Spinal cord (tissue), 10 donors: ENCODE measurements around the gene SLC35E3. TPM values are rescaled to one million over a fixed set of nuclear protein-coding genes. Genes with fewer than 3 reads are reported as not detected.

Experiments
- DNase-seq, 6 donors: peaks; one replicate each; pipeline versions ENCODE4 v3.0.0 to v3.0.0-alpha.2; 2013 to 2015; ENCODE audit warnings: low spot score in 6 of 6, low read depth in 4 of 6
- H3K27ac ChIP-seq: one replicate; pipeline ENCODE4 v1.5.1; 2013; ENCODE audit warnings: low read depth, low read length, control low read depth
- H3K27me3 ChIP-seq: one replicate; pipeline ENCODE4 v1.6.1; 2013; ENCODE audit warnings: low read length; ENCODE audit not compliant: control insufficient read depth, insufficient read depth
- H3K36me3 ChIP-seq: one replicate; pipeline ENCODE4 v1.6.1; 2013; ENCODE audit warnings: low read length; ENCODE audit not compliant: control insufficient read depth, insufficient read depth
- H3K4me1 ChIP-seq: one replicate; pipeline ENCODE4 v1.6.1; 2013; ENCODE audit warnings: low read length; ENCODE audit not compliant: control insufficient read depth, insufficient read depth
- H3K4me3 ChIP-seq: one replicate; pipeline ENCODE4 v1.5.1; 2013; ENCODE audit warnings: low read depth, low read length, control low read depth
- H3K9me3 ChIP-seq: one replicate; pipeline ENCODE4 v1.6.1; 2013; ENCODE audit warnings: low read length; ENCODE audit not compliant: control insufficient read depth, insufficient read depth
- WGBS: methylation state at CpG from one replicate; pipeline ENCODE4 v1.1.5; 2013; ENCODE audit warnings: missing lambda C conversion rate; ENCODE audit not compliant: insufficient coverage; 5-methylcytosine and 5-hydroxymethylcytosine counted together
- polyA plus RNA-seq, 2 donors: library from polyadenylated mRNA; unstranded; fragments of 120-200 nt; gene quantifications; one replicate each; pipeline ENCODE4 v1.2.1, GENCODE V29; 2013; ENCODE audit not compliant: insufficient read length in 2 of 2
- total RNA-seq, 2 donors: library from RNA; depleted of rRNA in 1 of 2; stranded (reverse); fragments of 120-200 nt in 1 of 2; fragments of >200 nt in 1 of 2; gene quantifications; one replicate each; pipeline versions ENCODE4 v1.2.3 to v1.2.4, GENCODE V29; 2013 to 2014
- donor health status: healthy.

The SLC35E3 gene
- total and polyA plus RNA-seq, 4 donors, result 7.3 to 26.7 (median 16.8) TPM

GRCh38 chr12:68780731-68781130, 34.8 kb downstream of the SLC35E3 start:
- Histone ChIP-seq H3K4me3 (no peak overlapping the region), H3K4me1 (no peaks in the 10 kb centered on the region), H3K9me3 (no peaks in the 10 kb centered on the region), H3K27me3 (no peaks in the 10 kb centered on the region), H3K27ac (no peak overlapping the region), H3K36me3 (no peaks in the 10 kb centered on the region)
- DNase-seq, result peak in 4 of 6 donors; percentile 1 to 32 (median 4)
- 88% methylated on average over 6 of the region's 6 CpGs for WGBS

DNA sequence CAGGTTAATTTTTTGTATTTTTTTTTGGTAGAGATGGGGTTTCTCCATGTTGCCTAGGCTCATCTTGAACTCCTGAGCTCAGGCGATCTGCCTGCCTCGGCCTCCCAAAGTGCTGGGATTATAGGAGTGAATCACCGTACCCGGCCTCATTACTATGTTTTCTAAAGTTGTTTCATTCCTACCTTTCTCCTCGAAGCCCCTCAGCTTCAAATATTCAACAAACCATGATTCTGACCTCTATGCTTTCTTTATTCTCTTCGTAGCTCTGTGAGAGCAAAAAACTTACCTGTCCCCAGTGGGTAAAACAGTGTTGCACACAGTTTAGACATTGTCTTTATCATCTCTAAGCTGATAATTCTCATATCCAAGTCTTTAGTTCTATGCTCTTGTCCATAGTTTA, 35.8 kb downstream of the SLC35E3 start:
- H3K27me3 ChIP-seq, result no peaks in the 10 kb centered on the region
- 95% methylated on average over 6 of the region's 6 CpGs for WGBS
- no peaks in the 10 kb centered on the region for H3K9me3 ChIP-seq
- no peak overlapping the region for H3K27ac ChIP-seq
- H3K4me1 ChIP-seq, result no peaks in the 10 kb centered on the region
- no peak for DNase-seq
- H3K36me3 ChIP-seq, result no peaks in the 10 kb centered on the region
- no peak overlapping the region for H3K4me3 ChIP-seq

DNA sequence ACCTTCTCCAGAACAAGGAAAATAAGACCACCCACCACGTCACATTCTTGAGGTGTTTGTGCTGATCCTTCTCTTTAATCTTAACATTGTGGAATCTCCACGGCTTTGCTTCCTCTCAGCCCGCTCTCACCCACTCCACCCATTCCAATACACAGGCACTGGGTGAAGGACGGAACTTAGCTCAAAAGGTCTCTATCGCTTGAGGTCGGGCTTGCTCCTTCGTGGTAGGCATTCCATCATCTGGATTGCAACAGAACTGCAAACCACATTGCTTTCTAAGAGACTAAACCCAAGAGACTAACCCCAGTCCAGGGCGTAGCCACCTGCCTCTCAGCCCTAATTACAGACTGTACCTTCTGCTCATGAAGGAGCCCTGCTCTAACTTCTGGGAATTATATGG, 38.0 kb downstream of the SLC35E3 start:
- Histone ChIP-seq H3K9me3 (no peaks in the 10 kb centered on the region), H3K36me3 (no peaks in the 10 kb centered on the region), H3K4me3 (no peak overlapping the region), H3K4me1 (no peaks in the 10 kb centered on the region), H3K27ac (no peak overlapping the region), H3K27me3 (no peaks in the 10 kb centered on the region)
- 79% methylated on average over 7 of the region's 8 CpGs for WGBS
- no peak for DNase-seq

DNA sequence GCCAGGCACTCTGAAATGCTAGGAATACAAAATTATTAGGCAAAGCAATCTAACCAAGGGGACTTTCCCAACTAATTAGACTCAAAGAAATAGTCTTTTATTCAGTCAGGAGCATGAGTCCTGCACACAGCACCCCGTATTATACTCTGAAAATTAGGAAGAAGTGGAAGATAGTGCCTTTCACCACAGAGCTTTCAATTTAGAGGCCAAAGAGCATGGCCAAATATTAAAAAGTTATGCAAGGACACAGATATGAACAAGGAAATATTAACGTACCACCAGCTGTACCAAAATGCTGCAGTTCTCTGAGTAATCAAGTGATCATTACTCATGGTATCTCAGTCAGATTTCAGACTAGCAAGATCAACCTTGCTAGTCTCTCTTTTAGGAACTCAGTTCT, 39.4 kb downstream of the SLC35E3 start:
- WGBS, result no CpG with 5 or more reads among the region's 2 CpGs
- no peaks in the 10 kb centered on the region for H3K9me3 ChIP-seq
- H3K36me3 ChIP-seq, result no peaks in the 10 kb centered on the region
- no peaks in the 10 kb centered on the region for H3K4me1 ChIP-seq
- H3K4me3 ChIP-seq, result no peak overlapping the region
- H3K27ac ChIP-seq, result no peak overlapping the region
- H3K27me3 ChIP-seq, result no peaks in the 10 kb centered on the region
- DNase-seq, result no peak

- no peaks in the 10 kb centered on the region for H3K36me3 ChIP-seq
- H3K27me3 ChIP-seq, result no peaks in the 10 kb centered on the region
- no peaks in the 10 kb centered on the region for H3K9me3 ChIP-seq
- H3K4me1 ChIP-seq, result no peaks in the 10 kb centered on the region
- WGBS, result no CpG with 5 or more reads among the region's 5 CpGs
- H3K27ac ChIP-seq, result no peak overlapping the region
- no peak for DNase-seq
- no peak overlapping the region for H3K4me3 ChIP-seq
Observed at GRCh38 chr12:68785823-68786222, 39.8 kb downstream of the SLC35E3 start.

GRCh38 chr12:68786929-68787328, 41.0 kb downstream of the SLC35E3 start:
- no CpG with 5 or more reads among the region's 2 CpGs for WGBS
- no peak overlapping the region for H3K27ac ChIP-seq
- no peaks in the 10 kb centered on the region for H3K27me3 ChIP-seq
- no peaks in the 10 kb centered on the region for H3K9me3 ChIP-seq
- H3K4me3 ChIP-seq, result no peak overlapping the region
- no peaks in the 10 kb centered on the region for H3K36me3 ChIP-seq
- no peak for DNase-seq
- no peaks in the 10 kb centered on the region for H3K4me1 ChIP-seq

DNA sequence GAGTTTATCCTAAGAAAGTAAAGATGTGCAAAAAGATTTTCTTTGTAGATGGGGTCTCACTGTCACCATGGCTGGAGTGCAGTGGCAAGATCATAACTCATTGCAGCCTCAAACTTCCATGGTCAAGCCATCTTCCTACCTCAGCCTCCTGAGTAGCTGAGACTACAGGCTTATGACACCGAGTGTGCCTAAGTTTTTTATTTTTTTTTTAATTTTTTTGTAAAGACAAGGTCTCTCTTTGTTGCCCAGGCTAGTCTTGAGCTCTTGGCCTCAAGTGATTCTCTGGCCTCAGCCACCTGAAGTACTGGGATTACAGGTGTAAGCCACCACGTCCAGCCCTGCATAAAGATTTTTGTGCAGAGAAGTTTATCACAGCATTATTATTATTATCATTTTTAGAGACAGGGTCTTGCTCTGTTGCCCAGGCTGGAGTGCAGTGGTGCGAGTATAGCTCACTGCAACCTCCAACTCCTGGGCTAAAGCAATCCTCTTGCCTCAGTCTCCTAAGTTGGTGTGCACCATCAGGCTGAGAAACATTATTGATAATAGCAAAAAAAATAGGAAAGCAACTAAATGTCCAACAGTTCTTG, 42.7 kb downstream of the SLC35E3 start:
- Histone ChIP-seq H3K9me3 (no peaks in the 10 kb centered on the region), H3K4me1 (no peaks in the 10 kb centered on the region), H3K36me3 (no peaks in the 10 kb centered on the region), H3K27ac (no peak overlapping the region), H3K4me3 (no peak overlapping the region), H3K27me3 (no peaks in the 10 kb centered on the region)
- DNase-seq, result no peak
- WGBS, result no CpG with 5 or more reads among the region's 3 CpGs

GRCh38 chr12:68789144-68789878, 43.3 kb downstream of the SLC35E3 start:
- Histone ChIP-seq H3K36me3 (no peaks in the 10 kb centered on the region), H3K27ac (no peak overlapping the region), H3K27me3 (no peaks in the 10 kb centered on the region), H3K4me3 (no peak overlapping the region), H3K4me1 (no peaks in the 10 kb centered on the region), H3K9me3 (no peaks in the 10 kb centered on the region)
- no peak for DNase-seq
- WGBS, result 100% methylated on average over 4 of the region's 14 CpGs

DNA sequence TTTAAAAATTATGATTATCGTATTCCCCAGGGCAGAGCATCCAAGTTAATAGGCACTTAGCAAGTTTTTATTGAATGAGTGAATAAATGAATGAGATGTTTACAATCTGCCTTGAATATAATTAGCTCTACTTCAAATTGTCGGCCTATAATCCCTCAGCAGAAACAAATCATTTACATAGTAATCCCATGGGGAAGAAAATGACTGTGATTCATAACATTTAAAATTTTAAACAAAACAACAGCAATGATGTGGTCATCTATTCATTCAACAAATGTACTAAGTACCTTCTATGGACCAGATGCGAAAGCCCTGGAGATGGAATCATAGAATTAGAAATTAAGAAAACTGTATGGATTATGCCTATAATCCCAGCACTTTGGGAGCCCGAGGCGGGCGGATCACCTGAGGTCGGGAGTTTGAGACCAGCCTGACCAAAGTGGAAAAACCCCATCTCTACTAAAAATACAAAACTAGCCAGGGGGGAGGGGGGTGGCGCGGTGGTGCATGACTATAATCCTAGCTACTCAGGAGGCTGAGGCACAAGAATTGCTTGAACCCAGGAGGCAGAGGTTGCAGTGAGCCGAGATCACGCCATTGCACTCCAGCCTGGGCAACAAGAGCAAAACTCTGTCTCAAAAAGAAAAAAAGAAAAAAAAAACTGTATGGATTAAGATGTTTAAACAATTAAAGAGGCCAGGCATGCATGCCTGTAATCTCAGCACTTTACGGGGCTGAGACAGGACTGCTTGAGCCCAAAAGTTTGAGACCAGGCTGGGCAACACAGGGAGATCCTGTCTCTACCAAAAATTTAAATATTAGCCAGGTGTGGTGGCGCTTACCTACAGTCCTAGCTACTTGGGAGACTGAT, 44.3 kb downstream of the SLC35E3 start:
- Histone ChIP-seq H3K4me1 (no peaks in the 10 kb centered on the region), H3K4me3 (no peak overlapping the region), H3K27me3 (no peaks in the 10 kb centered on the region), H3K36me3 (no peaks in the 10 kb centered on the region), H3K27ac (no peak overlapping the region), H3K9me3 (no peaks in the 10 kb centered on the region)
- no peak for DNase-seq
- WGBS, result 100% methylated on average over 1 of the region's 13 CpGs
